ACC112 (cell line): ENCODE measurements around the gene RNF213.
"Not testable (repeated sequence)": the region's sequence is repeated elsewhere in the genome, so short reads cannot be mapped to it uniquely, and the experiment has no call there.

Experiments used
- H2AFZ ChIP-seq: fragments of 200-600 bp; sonication (generic); one replicate; pipeline ENCODE4 v1.6.0; 2017; ENCODE audit warnings: antibody characterized with exemption, low read length; ENCODE audit not compliant: unreplicated experiment
- H3K27ac ChIP-seq: fragments of 200-600 bp; sonication (generic); 2 replicates; pipeline ENCODE4 v1.5.1; 2014; ENCODE audit warnings: low read depth, mild to moderate bottlenecking, antibody characterized with exemption, low read length, moderate library complexity
- H3K27me3 ChIP-seq: fragments of 200-600 bp; sonication (generic); 2 replicates; pipeline ENCODE4 v1.6.1; 2014; ENCODE audit warnings: mild to moderate bottlenecking, antibody characterized with exemption, low read length, moderate library complexity, mixed read lengths; ENCODE audit not compliant: insufficient read depth
- H3K36me3 ChIP-seq: fragments of 200-600 bp; sonication (generic); 2 replicates; pipeline ENCODE4 v1.6.1; 2016; ENCODE audit warnings: mild to moderate bottlenecking, antibody characterized with exemption, low read length, moderate library complexity, mixed read lengths; ENCODE audit not compliant: insufficient read depth
- H3K4me1 ChIP-seq: fragments of 200-600 bp; sonication (generic); one replicate; pipeline ENCODE4 v1.6.1; 2016; ENCODE audit warnings: low read length, mixed read lengths; ENCODE audit not compliant: insufficient read depth, unreplicated experiment, control insufficient read depth
- H3K4me3 ChIP-seq: fragments of 200-600 bp; sonication (generic); 2 replicates; pipeline ENCODE4 v1.5.1; 2014; ENCODE audit warnings: mild to moderate bottlenecking, low read depth, low read length
- H3K79me2 ChIP-seq: fragments of 200-600 bp; sonication (generic); one replicate; pipeline ENCODE4 v1.6.0; 2016; ENCODE audit warnings: low read length; ENCODE audit not compliant: control insufficient read depth, unreplicated experiment, insufficient read depth

Gene RNF213

GRCh38 chr17:80295559-80295958 is 34.9 kb downstream of the RNF213 start:
- Histone ChIP-seq H3K27ac (no peak overlapping the region), H3K36me3 (peaks cover 53% of the 10 kb centered on the region), H2AFZ (no peak overlapping the region), H3K27me3 (no peaks in the 10 kb centered on the region), H3K4me1 (no peaks in the 10 kb centered on the region), H3K4me3 (no peak overlapping the region), H3K79me2 (peaks cover 25% of the 10 kb centered on the region)

GRCh38 chr17:80296221-80296620 is 35.6 kb downstream of the RNF213 start:
- no peaks in the 10 kb centered on the region for H3K27me3 ChIP-seq
- H3K4me1 ChIP-seq = no peaks in the 10 kb centered on the region
- no peak overlapping the region for H3K27ac ChIP-seq
- no peak overlapping the region for H3K4me3 ChIP-seq
- no peak overlapping the region for H2AFZ ChIP-seq
- peaks cover 25% of the 10 kb centered on the region for H3K79me2 ChIP-seq
- H3K36me3 ChIP-seq = peaks cover 55% of the 10 kb centered on the region

DNA sequence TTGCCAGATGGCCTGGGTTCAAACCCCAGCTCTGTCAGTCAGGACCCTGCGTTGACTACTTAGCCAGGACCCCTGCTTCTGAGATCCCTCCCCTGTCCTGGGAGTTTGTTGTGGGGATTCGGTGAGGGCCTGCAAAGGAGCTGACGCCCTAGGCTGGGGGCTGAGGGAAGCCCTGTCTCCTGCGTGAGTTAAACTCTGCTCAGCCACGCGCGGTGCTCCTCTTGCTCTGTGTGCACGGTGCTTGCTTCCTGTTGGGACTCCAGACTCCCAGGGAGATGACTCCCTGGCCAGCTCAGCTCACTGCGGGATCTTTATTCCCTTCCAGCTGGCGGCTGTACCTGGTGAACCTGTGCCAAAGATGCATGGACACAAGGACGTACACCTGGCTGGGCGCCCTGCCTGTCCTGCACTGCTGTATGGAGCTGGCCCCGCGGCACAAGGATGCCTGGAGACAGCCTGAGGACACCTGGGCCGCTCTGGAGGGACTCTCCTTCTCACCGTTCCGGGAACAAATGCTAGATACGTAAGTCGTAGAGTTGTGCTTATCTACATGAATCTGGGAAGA is 37.4 kb downstream of the RNF213 start:
- no peak overlapping the region for H2AFZ ChIP-seq
- no peak overlapping the region for H3K4me3 ChIP-seq
- H3K36me3 ChIP-seq = peaks cover 61% of the 10 kb centered on the region
- no peak overlapping the region for H3K27ac ChIP-seq
- H3K27me3 ChIP-seq = no peaks in the 10 kb centered on the region
- peaks cover 25% of the 10 kb centered on the region for H3K79me2 ChIP-seq
- no peaks in the 10 kb centered on the region for H3K4me1 ChIP-seq

- H3K27me3 ChIP-seq, H3K4me1 ChIP-seq, H2AFZ ChIP-seq, H3K4me3 ChIP-seq, H3K27ac ChIP-seq: not testable (repeated sequence)
- peaks cover 23% of the 10 kb centered on the region for H3K79me2 ChIP-seq
- H3K36me3 ChIP-seq = peaks cover 66% of the 10 kb centered on the region
Observed at GRCh38 chr17:80299350-80300100, 38.9 kb downstream of the RNF213 start.

- H3K4me3 ChIP-seq, H3K27ac ChIP-seq, H2AFZ ChIP-seq, H3K4me1 ChIP-seq, H3K27me3 ChIP-seq: not testable (repeated sequence)
- H3K36me3 ChIP-seq = peaks cover 68% of the 10 kb centered on the region
- H3K79me2 ChIP-seq = peaks cover 19% of the 10 kb centered on the region
Observed at GRCh38 chr17:80300756-80301155, 40.1 kb downstream of the RNF213 start.

DNA sequence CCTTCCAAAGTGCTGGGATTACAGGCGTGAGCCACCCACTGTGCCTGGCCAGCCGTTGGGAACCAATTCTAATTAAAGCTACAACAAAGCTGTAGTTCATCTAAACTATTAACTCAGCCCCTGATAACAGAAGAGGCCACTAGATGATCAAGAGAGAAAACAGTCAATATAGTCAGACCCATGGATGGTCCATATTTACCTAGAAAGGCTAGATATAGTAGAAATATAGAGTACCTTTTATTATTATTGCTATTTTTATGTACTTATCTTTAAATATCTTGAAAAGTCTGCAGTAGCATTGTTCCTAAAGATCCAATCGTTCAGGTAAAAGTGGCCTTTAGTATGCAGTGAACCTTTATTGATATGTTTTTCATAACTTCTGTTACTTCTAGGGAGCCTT is 43.2 kb downstream of the RNF213 start:
- Histone ChIP-seq H3K79me2 (peaks cover 14% of the 10 kb centered on the region), H3K36me3 (peaks cover 68% of the 10 kb centered on the region), H3K27ac (no peak overlapping the region), H3K4me1 (no peaks in the 10 kb centered on the region), H3K27me3 (no peaks in the 10 kb centered on the region), H2AFZ (no peak overlapping the region), H3K4me3 (no peak overlapping the region)

DNA sequence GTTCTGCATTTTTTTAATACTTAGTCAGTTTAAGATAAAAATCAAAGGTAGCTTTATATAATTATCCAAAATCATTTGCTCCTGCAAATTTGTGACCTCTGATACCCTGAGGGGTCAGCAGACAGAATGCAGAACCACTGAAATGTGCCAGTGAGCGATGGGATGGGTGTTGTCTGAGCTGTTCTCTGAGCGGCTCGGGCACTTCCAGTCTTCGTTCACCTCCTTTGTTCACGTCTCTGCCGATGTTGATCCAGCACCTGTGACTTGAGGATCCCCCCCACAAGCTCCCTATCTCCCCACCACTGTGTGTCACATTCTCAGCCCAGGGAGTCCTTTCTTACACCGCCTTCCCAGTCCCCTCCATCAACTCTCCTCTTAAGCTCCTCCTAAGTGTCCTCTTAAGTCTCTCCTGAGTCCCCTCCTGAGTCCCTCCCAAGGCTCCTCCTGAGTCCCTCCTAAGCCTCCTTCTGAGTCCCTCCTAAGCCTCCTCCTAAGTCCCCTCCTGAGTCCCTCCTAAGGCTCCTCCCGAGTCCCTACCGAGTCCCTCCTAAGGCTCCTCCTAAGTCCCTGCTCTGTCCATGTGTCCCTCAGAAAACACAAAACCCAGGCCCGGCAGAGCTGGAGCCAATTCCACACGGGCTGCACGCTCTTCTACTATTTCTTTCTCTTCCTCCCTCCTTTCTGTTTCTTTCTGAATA is 47.5 kb downstream of the RNF213 start:
- Histone ChIP-seq H3K79me2 (peaks cover 4% of the 10 kb centered on the region), H3K27me3 (no peaks in the 10 kb centered on the region), H3K36me3 (peaks cover 57% of the 10 kb centered on the region), H3K27ac (no peak overlapping the region), H3K4me3 (no peak overlapping the region), H3K4me1 (no peaks in the 10 kb centered on the region), H2AFZ (no peak overlapping the region)

DNA sequence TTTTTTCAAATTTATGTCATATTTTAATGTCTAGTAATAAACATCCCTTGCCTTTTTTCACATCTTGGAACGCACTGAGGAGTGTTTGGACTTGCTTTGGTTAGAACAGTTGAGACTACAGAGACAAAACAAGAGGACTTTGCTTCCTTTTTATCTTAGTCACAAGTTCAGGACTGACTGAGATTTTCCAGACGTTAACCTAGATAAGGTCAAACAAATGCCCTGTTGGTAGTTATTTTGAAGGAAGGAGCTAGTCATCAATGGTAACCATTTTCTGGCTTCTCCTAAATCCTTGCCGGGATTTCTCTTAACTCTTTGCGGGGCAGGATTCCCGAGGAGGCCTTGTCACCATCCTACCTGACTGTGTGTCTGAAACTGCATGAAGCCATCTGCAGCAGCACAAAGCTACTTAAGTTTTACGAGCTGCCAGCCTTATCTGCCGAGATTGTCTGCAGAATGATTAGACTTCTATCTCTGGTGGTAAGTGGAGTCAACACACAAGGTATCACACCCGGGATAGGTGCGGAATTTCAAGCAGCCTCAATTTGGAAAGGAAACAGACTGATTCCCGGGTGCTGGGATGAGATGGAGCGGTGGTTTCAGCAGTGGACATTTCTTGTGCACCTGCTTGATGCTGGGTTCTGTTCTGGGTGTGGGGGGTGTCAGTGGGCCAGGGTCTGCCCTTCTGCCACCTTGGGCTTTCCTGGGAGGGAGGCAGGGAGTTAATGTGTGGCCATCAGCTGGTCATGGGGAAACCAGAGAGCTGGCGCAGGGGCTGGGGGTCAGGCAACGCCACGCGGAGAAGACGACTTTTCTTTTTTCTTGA is 48.3 kb downstream of the RNF213 start:
- H3K36me3 ChIP-seq = peaks cover 54% of the 10 kb centered on the region
- H3K4me3 ChIP-seq = no peak overlapping the region
- no peaks in the 10 kb centered on the region for H3K4me1 ChIP-seq
- peaks cover 3% of the 10 kb centered on the region for H3K79me2 ChIP-seq
- H3K27me3 ChIP-seq = no peaks in the 10 kb centered on the region
- H3K27ac ChIP-seq = no peak overlapping the region
- H2AFZ ChIP-seq = no peak overlapping the region

- Histone ChIP-seq H3K4me3 (no peak overlapping the region), H3K27me3 (no peaks in the 10 kb centered on the region), H2AFZ (no peak overlapping the region), H3K79me2 (peaks cover 3% of the 10 kb centered on the region), H3K36me3 (peaks cover 44% of the 10 kb centered on the region), H3K27ac (no peak overlapping the region), H3K4me1 (no peaks in the 10 kb centered on the region)
Observed at GRCh38 chr17:80311216-80311827, 50.7 kb downstream of the RNF213 start.

DNA sequence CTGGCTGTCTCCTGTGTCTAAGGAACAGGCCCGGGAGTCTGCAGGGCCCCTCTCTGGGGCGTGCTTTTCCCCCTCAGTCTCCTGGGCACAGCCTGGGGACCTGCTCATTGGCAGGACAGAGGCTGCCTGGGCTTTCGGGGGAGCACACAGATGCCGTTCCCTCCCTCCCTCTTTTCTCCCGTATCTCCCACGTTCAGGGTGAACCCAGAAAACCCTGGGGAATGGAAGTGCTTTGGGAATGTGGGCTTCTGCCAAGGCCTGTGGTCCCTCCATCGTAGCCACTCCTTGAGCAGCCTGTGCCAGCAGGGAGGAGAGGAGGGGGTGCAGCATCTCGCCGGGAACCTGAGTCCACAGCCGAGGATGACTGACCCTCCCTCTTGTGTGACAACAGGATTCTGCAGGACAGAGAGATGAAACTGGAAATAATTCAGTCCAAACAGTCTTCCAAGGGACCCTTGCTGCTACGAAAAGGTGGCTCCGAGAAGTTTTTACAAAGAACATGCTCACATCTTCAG is 52.0 kb downstream of the RNF213 start:
- Histone ChIP-seq H3K79me2 (peaks cover 3% of the 10 kb centered on the region), H3K36me3 (peaks cover 53% of the 10 kb centered on the region), H3K4me1 (no peaks in the 10 kb centered on the region), H3K27ac (no peak overlapping the region), H2AFZ (no peak overlapping the region), H3K4me3 (no peak overlapping the region), H3K27me3 (no peaks in the 10 kb centered on the region)
